GM23338 (cell line): Measurements from ENCODE around the gene SDF2L1. TPM values are rescaled to one million over a fixed set of nuclear protein-coding genes. Genes with fewer than 3 reads are reported as not detected.

Source experiments
- ATAC-seq: fragments of 200-7000 bp; cut with Tn5 transposase; 3 replicates; pipeline ENCODE4 v1.9.1; 2020
- DNase-seq: peaks from one replicate; pipeline ENCODE4 v3.0.0-alpha.2; 2015; ENCODE audit warnings: low spot score
- H2AFZ ChIP-seq: fragments of 200-600 bp; sonication (generic); 2 replicates; pipeline ENCODE4 v1.8.0; 2016; ENCODE audit warnings: antibody characterized with exemption, mild to moderate bottlenecking, moderate library complexity
- H3F3A ChIP-seq: fragments of 200-600 bp; sonication (generic); replicated peaks from 2 replicates; pipeline ENCODE4 v1.8.0; 2017; ENCODE audit warnings: antibody characterized with exemption, mixed run types, low read depth
- H3K27ac ChIP-seq: fragments of 200-600 bp; sonication (generic); 2 replicates; pipeline ENCODE4 v1.6.1; 2016; ENCODE audit warnings: low read depth
- H3K27me3 ChIP-seq: fragments of 200-600 bp; sonication (generic); 2 replicates; pipeline ENCODE4 v1.8.0; 2016; ENCODE audit warnings: mild to moderate bottlenecking, mixed run types, moderate library complexity; ENCODE audit not compliant: insufficient read depth
- H3K36me3 ChIP-seq: fragments of 200-600 bp; sonication (generic); 2 replicates; pipeline ENCODE4 v1.8.0; 2016; ENCODE audit warnings: mild to moderate bottlenecking; ENCODE audit not compliant: insufficient read depth
- H3K4me1 ChIP-seq: fragments of 200-600 bp; sonication (generic); 2 replicates; pipeline ENCODE4 v1.8.0; 2016; ENCODE audit warnings: mild to moderate bottlenecking, moderate library complexity; ENCODE audit not compliant: insufficient read depth
- H3K4me2 ChIP-seq: fragments of 200-600 bp; sonication (generic); 2 replicates; pipeline ENCODE4 v1.7.1; 2017; ENCODE audit warnings: mixed run types
- H3K4me3 ChIP-seq: fragments of 200-600 bp; sonication (generic); 2 replicates; pipeline ENCODE4 v1.6.1; 2016; ENCODE audit warnings: mixed run types
- H3K79me2 ChIP-seq: fragments of 200-600 bp; sonication (generic); replicated peaks from 2 replicates; pipeline ENCODE4 v1.8.0; 2017; ENCODE audit warnings: mild to moderate bottlenecking; ENCODE audit not compliant: insufficient read depth
- H3K9me2 ChIP-seq: fragments of 200-600 bp; sonication (generic); 2 replicates; pipeline ENCODE4 v1.8.0; 2017; ENCODE audit not compliant: insufficient read depth
- H4K20me1 ChIP-seq: fragments of 200-600 bp; sonication (generic); replicated peaks from 2 replicates; pipeline ENCODE4 v1.8.0; 2017; ENCODE audit warnings: mild to moderate bottlenecking; ENCODE audit not compliant: insufficient read depth
- H3K27ac Mint-ChIP-seq: 2 replicates; pipeline ENCODE4 v1.8.0; 2020; ENCODE audit warnings: inconsistent platforms, mild to moderate bottlenecking, moderate library complexity, mixed read lengths
- H3K27me3 Mint-ChIP-seq: 3 replicates; pipeline ENCODE4 v1.8.0; 2022; ENCODE audit warnings: low read depth, mild to moderate bottlenecking, moderate library complexity, mixed read lengths, inconsistent platforms; ENCODE audit not compliant: insufficient read depth, poor library complexity
- H3K36me3 Mint-ChIP-seq: 3 replicates; pipeline ENCODE4 v1.8.0; 2021; ENCODE audit warnings: low read depth, mild to moderate bottlenecking, inconsistent platforms, moderate library complexity, mixed read lengths
- H3K4me1 Mint-ChIP-seq: 3 replicates; pipeline ENCODE4 v1.8.0; 2020; ENCODE audit warnings: mild to moderate bottlenecking, inconsistent platforms, mixed read lengths
- H3K4me3 Mint-ChIP-seq: 3 replicates; pipeline ENCODE4 v1.8.0; 2021; ENCODE audit warnings: moderate library complexity, mild to moderate bottlenecking, inconsistent platforms, mixed read lengths
- H3K9me3 Mint-ChIP-seq: 3 replicates; pipeline ENCODE4 v1.8.0; 2020; ENCODE audit warnings: moderate library complexity, mild to moderate bottlenecking, inconsistent platforms, mixed read lengths
- CREB1 ChIP-seq: fragments of 250-450 bp; sonication (Bioruptor Pico); IDR thresholded peaks from 2 replicates; pipeline ENCODE4 v1.5.0; 2020; ENCODE audit warnings: low read depth, mild to moderate bottlenecking, moderate library complexity
- CTCF ChIP-seq, 2 experiments: fragments of 200-600 bp in 1 of 2; sonication (generic) in 1 of 2; conservative IDR thresholded peaks; 2 replicates each; pipeline versions ENCODE4 v1.5.1 to v1.6.1; 2016 to 2017; ENCODE audit warnings: antibody characterized with exemption in 2 of 2, low read depth in 2 of 2, mild to moderate bottlenecking in 2 of 2, moderate library complexity in 1 of 2
- ETS1 ChIP-seq: IDR thresholded peaks from 2 replicates; pipeline ENCODE4 v1.6.1; 2016; ENCODE audit warnings: antibody characterized with exemption
- EZH2 ChIP-seq: fragments of 200-600 bp; sonication (generic); IDR thresholded peaks from one replicate; pipeline ENCODE4 v1.8.0; 2017; ENCODE audit warnings: antibody characterized with exemption, mild to moderate bottlenecking, low read depth; ENCODE audit not compliant: unreplicated experiment
- EZH2phosphoT487 ChIP-seq: fragments of 200-600 bp; sonication (generic); IDR thresholded peaks from one replicate; pipeline ENCODE4 v1.8.1; 2018; ENCODE audit warnings: antibody characterized with exemption; ENCODE audit not compliant: unreplicated experiment
- JUNB ChIP-seq: IDR thresholded peaks from one replicate; pipeline ENCODE4 v1.6.1; 2016; ENCODE audit warnings: antibody characterized with exemption; ENCODE audit not compliant: unreplicated experiment
- NANOG ChIP-seq: IDR thresholded peaks from 2 replicates; pipeline ENCODE4 v1.6.1; 2016; ENCODE audit warnings: antibody characterized with exemption, borderline replicate concordance
- POLR2AphosphoS5 ChIP-seq: IDR thresholded peaks from 2 replicates; pipeline ENCODE4 v1.6.1; 2016; ENCODE audit warnings: antibody characterized with exemption, low read depth
- STAT1 ChIP-seq: IDR thresholded peaks from one replicate; pipeline ENCODE4 v1.6.1; 2016; ENCODE audit warnings: antibody characterized with exemption; ENCODE audit not compliant: unreplicated experiment
- ZNF331 ChIP-seq: fragments of 250-450 bp; sonication (Bioruptor Pico); IDR thresholded peaks from 2 replicates; pipeline ENCODE4 v1.5.0; 2020; ENCODE audit warnings: low read depth, mild to moderate bottlenecking, moderate library complexity
- polyA plus RNA-seq: library from polyadenylated mRNA; unstranded; fragments of >200 nt; fragmentation: Nextera tagmentation; extraction: Ambion mirVana; gene quantifications from 2 replicates; pipeline ENCODE4 v1.2.1, GENCODE V29; 2016
- total RNA-seq: library from RNA; depleted of rRNA; stranded (reverse); fragments of >200 nt; shearing (Covaris generic); gene quantifications from 2 replicates; pipeline ENCODE4 v1.2.3, GENCODE V29; 2014
- TF ChIP-seq, protein P1 (sequence below): fragments of 250-450 bp; sonication (Bioruptor Pico); IDR thresholded peaks from 2 replicates; pipeline ENCODE4 v1.5.0; 2020; ENCODE audit warnings: mild to moderate bottlenecking, moderate library complexity
- TF ChIP-seq, protein P2 (sequence below): IDR thresholded peaks from one replicate; pipeline ENCODE4 v1.6.1; 2018; ENCODE audit warnings: antibody characterized with exemption; ENCODE audit not compliant: unreplicated experiment

Gene SDF2L1
- total and polyA plus RNA-seq, 2 experiments from 2014 or later, result 62.3 to 72.7 TPM

GRCh38 chr22:21682385-21683175 lies 40.5 kb downstream of the SDF2L1 start (continued):
- TF ChIP-seq, protein P1, sequence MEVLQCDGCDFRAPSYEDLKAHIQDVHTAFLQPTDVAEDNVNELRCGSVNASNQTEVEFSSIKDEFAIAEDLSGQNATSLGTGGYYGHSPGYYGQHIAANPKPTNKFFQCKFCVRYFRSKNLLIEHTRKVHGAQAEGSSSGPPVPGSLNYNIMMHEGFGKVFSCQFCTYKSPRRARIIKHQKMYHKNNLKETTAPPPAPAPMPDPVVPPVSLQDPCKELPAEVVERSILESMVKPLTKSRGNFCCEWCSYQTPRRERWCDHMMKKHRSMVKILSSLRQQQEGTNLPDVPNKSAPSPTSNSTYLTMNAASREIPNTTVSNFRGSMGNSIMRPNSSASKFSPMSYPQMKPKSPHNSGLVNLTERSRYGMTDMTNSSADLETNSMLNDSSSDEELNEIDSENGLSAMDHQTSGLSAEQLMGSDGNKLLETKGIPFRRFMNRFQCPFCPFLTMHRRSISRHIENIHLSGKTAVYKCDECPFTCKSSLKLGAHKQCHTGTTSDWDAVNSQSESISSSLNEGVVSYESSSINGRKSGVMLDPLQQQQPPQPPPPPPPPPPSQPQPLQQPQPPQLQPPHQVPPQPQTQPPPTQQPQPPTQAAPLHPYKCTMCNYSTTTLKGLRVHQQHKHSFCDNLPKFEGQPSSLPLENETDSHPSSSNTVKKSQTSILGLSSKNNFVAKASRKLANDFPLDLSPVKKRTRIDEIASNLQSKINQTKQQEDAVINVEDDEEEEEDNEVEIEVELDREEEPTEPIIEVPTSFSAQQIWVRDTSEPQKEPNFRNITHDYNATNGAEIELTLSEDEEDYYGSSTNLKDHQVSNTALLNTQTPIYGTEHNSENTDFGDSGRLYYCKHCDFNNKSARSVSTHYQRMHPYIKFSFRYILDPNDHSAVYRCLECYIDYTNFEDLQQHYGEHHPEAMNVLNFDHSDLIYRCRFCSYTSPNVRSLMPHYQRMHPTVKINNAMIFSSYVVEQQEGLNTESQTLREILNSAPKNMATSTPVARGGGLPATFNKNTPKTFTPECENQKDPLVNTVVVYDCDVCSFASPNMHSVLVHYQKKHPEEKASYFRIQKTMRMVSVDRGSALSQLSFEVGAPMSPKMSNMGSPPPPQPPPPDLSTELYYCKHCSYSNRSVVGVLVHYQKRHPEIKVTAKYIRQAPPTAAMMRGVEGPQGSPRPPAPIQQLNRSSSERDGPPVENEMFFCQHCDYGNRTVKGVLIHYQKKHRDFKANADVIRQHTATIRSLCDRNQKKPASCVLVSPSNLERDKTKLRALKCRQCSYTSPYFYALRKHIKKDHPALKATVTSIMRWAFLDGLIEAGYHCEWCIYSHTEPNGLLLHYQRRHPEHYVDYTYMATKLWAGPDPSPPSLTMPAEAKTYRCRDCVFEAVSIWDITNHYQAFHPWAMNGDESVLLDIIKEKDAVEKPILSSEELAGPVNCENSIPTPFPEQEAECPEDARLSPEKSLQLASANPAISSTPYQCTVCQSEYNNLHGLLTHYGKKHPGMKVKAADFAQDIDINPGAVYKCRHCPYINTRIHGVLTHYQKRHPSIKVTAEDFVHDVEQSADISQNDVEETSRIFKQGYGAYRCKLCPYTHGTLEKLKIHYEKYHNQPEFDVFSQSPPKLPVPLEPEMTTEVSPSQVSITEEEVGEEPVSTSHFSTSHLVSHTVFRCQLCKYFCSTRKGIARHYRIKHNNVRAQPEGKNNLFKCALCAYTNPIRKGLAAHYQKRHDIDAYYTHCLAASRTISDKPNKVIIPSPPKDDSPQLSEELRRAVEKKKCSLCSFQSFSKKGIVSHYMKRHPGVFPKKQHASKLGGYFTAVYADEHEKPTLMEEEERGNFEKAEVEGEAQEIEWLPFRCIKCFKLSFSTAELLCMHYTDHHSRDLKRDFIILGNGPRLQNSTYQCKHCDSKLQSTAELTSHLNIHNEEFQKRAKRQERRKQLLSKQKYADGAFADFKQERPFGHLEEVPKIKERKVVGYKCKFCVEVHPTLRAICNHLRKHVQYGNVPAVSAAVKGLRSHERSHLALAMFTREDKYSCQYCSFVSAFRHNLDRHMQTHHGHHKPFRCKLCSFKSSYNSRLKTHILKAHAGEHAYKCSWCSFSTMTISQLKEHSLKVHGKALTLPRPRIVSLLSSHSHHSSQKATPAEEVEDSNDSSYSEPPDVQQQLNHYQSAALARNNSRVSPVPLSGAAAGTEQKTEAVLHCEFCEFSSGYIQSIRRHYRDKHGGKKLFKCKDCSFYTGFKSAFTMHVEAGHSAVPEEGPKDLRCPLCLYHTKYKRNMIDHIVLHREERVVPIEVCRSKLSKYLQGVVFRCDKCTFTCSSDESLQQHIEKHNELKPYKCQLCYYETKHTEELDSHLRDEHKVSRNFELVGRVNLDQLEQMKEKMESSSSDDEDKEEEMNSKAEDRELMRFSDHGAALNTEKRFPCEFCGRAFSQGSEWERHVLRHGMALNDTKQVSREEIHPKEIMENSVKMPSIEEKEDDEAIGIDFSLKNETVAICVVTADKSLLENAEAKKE (CRISPR knock-in tag), result no peak
- TF ChIP-seq JUNB, result no peak
- TF ChIP-seq ETS1, result no peak

GRCh38 chr22:21683401-21683811 lies 41.3 kb downstream of the SDF2L1 start:
- no peaks in the 10 kb centered on the region; the same call in 1 of the 2 replicates for H4K20me1 ChIP-seq
- H3K27me3 ChIP-seq, result no peaks in the 10 kb centered on the region
- H3K27ac ChIP-seq, result no peak overlapping the region
- ATAC-seq (no peak), DNase-seq (no peak)
- no peak overlapping the region for H2AFZ ChIP-seq
- no peaks in the 10 kb centered on the region for H3K4me1 Mint-ChIP-seq
- H3K4me3 ChIP-seq, result no peak overlapping the region
- H3K4me1 ChIP-seq, result no peaks in the 10 kb centered on the region
- H3K4me3 Mint-ChIP-seq, result no peak overlapping the region
- H3K36me3 Mint-ChIP-seq, result peaks cover 9% of the 10 kb centered on the region
- H3K4me2 ChIP-seq, result no peak overlapping the region
- no peaks in the 10 kb centered on the region for H3K79me2 ChIP-seq
- H3K36me3 ChIP-seq, result 0 out of 2 replicates have a peak, but pooled peaks cover 4% of the 10 kb centered on the region
- peaks cover 6% of the 10 kb centered on the region; the same call in 2 of the 3 replicates for H3K9me3 Mint-ChIP-seq
- peak overlapping the region; percentile 8; the same call in 1 of the 2 replicates for H3K27ac Mint-ChIP-seq
- H3K9me2 ChIP-seq, result no peaks in the 10 kb centered on the region
- H3K27me3 Mint-ChIP-seq, result peaks cover 9% of the 10 kb centered on the region
- no peaks in the 10 kb centered on the region for H3F3A ChIP-seq
- TF ChIP-seq NANOG, result no peak
- TF ChIP-seq, protein P2, sequence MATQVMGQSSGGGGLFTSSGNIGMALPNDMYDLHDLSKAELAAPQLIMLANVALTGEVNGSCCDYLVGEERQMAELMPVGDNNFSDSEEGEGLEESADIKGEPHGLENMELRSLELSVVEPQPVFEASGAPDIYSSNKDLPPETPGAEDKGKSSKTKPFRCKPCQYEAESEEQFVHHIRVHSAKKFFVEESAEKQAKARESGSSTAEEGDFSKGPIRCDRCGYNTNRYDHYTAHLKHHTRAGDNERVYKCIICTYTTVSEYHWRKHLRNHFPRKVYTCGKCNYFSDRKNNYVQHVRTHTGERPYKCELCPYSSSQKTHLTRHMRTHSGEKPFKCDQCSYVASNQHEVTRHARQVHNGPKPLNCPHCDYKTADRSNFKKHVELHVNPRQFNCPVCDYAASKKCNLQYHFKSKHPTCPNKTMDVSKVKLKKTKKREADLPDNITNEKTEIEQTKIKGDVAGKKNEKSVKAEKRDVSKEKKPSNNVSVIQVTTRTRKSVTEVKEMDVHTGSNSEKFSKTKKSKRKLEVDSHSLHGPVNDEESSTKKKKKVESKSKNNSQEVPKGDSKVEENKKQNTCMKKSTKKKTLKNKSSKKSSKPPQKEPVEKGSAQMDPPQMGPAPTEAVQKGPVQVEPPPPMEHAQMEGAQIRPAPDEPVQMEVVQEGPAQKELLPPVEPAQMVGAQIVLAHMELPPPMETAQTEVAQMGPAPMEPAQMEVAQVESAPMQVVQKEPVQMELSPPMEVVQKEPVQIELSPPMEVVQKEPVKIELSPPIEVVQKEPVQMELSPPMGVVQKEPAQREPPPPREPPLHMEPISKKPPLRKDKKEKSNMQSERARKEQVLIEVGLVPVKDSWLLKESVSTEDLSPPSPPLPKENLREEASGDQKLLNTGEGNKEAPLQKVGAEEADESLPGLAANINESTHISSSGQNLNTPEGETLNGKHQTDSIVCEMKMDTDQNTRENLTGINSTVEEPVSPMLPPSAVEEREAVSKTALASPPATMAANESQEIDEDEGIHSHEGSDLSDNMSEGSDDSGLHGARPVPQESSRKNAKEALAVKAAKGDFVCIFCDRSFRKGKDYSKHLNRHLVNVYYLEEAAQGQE, result no peak
- TF ChIP-seq CREB1, result no peak
- no peak for TF ChIP-seq CTCF (conservative IDR thresholded peaks at IDR 0.05; ENCODE audit: low read depth in 2 of 2)
- no peak for TF ChIP-seq JUNB
- no peak for TF ChIP-seq EZH2
- no peak for TF ChIP-seq STAT1
- no peak for TF ChIP-seq POLR2AphosphoS5
- no peak for TF ChIP-seq ZNF331 (CRISPR knock-in tag)
- no peak for TF ChIP-seq EZH2phosphoT487
